ENCODE results near the gene SLCO4A1. TPM values are rescaled to one million over a fixed set of nuclear protein-coding genes. Genes with fewer than 3 reads are reported as not detected.
"Not testable (repeated sequence)": the region's sequence is repeated elsewhere in the genome, so short reads cannot be mapped to it uniquely, and the experiment has no call there.

Gene SLCO4A1
- polyA plus RNA-seq, 1 donor = 0.30 TPM

DNA sequence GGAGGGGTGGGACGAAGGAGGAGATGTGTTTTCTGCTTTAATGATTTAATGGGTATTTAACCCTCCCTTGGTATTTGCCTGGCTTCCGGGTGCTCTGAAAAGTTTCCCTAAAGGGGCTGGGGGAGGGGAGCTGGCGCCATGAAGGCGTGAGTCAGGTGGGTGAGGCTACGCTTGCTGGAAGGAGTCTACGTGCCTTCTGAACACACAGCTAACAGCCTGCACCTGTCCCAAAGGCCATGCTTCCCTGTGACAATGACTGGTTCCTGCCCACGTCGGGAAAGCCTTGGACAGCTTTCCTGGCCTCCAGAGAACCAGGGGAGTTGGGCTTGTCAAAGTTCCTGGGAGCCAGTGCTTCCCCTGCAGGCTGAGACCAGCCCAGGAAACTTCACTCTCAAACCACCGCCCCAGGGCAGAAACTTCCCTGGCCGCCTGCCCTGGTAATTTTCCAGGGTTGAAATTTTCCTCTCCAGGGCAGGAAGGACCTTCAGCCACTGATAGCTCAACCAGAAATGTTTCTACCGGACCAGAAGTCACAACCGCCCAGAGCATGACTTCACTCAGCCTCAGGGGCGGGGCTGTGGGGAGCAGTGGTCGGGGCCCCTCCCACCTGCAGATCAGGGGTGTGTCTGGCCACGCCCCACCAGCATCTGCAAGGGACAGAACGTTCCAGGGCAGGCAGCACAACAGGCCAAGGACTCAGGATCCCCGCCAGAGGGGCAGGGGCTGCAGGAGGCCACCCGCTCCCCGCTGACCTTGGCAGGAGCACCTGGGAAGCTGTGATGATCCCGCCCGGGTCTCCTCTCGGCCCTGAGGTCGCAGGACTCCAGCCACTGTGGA lies 18.6 kb upstream of the SLCO4A1 start:
- peak; percentile 29 for DNase-seq (ENCODE audit: low read depth)

DNA sequence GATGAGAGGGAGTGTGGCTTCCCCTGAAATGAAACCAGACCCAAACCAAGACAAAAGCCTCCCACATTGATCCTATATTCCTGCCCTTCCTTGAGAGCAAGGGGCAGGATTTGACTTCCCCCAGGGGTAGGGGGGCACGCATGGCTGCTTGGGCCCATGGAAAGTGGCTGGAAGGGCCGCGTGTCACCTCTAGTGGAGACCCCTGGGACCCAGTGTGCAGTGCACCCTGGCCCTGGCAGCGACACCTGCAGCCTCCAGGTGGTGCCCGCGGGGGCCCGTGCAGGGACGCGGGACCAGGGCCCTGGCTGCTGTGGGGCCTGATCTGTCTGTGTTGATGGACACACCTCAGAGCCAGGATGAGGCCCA lies 18.0 kb upstream of the SLCO4A1 start:
- no peak for DNase-seq (ENCODE audit: low read depth)

DNA sequence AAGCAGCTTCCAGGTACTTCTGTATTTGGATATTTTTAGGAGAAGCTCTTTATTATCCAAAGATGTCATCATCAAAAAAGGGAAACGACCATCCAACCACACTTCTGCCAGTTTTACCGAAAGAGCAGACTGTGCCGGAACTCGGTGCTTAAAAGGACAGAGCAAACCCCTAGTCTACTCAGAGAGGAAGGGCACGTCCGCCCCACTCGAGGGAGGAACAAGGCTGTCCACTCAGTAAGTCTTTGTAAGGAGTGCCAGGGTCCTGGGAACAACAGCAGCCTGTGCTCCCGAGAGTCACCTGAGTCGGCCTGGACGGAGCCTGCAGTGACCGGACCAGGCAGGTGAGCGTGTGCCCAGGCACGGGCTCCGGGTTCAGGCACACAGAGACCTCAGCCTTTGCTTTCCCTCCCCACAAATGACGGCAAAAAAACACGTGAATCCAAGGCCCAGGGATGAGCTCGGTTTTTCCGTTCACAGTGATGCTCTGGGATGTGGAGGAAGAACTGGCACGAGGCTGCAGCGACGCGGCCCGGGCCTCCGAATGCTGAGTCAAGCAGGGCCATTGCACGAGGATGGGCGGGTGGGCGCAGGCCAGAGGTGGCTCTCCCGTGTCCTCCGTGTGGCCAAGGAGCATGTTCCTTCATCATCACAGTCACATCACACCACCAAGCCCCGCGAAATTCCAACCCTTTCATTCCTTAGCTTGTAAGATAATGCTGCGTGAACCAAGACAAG lies 17.4 kb upstream of the SLCO4A1 start:
- no peak for DNase-seq (ENCODE audit: low read depth)

DNA sequence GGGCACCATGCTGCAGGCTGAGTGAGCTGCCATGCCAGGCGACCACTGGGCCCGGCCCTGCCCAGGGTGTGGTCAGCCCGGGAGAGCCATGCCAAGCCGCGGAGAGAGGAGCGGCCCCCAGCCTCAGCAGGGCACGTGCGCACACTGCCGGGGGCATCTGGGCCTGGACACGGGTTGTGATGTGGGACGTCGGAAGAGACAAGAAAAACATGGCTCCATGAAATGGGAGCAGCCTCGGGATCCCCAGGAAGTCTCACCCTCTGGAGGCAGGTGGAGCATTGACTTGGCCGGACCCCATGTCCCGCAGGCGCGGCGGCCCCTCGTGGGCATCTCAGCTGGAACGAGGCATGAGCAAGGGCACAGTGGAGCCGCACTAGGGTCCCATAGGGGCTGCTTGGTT lies 16.8 kb upstream of the SLCO4A1 start:
- no peak for DNase-seq (ENCODE audit: low read depth)

DNA sequence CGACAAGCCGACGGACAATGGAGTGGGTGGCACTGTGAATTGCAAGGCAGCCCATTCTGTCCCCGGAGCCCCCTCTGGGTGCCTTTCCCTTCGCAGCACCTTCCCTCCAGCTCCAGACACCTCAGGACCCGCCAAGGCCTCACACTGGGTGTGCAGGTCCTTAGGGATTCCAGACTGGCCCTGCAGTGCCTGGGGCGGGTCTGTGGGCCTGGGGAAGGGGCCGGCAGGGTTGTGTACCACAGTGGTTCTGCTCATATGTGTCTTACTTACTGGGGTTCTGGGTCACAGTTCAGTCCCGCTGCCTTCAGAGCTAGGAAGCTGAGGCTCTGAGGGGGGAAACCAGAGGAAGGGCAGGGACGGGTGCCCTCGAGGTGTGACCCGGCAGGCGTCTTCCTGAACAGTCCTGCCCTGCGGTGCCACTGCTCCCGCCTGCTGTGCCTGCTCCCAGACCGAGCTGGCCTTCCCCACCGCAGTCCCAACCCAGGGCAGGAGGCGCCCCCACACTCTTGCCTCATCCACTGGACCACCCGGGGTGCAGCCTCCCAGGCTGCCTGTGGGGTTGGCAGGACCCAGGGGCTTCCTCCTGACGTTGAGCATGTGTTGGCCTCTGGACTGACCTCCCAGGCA lies 16.3 kb upstream of the SLCO4A1 start:
- no peak for DNase-seq (ENCODE audit: low read depth)

DNA sequence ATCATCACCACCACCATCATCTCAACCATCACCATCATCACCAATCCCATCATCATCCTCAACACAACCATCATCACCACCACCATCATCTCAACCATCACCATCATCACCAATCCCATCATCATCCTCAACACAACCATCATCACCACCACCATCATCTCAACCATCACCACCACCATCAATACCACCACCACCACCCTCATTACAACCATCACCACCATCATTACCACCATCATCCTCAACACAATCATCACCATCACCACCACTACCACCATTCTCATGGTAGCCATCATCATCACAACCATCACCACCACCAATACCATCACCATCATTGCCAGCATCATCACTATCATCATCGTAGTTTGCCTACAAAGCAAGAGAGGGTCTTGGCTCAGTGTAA lies 14.9 kb upstream of the SLCO4A1 start:
- DNase-seq (ENCODE audit: low read depth) = not testable (repeated sequence)

DNA sequence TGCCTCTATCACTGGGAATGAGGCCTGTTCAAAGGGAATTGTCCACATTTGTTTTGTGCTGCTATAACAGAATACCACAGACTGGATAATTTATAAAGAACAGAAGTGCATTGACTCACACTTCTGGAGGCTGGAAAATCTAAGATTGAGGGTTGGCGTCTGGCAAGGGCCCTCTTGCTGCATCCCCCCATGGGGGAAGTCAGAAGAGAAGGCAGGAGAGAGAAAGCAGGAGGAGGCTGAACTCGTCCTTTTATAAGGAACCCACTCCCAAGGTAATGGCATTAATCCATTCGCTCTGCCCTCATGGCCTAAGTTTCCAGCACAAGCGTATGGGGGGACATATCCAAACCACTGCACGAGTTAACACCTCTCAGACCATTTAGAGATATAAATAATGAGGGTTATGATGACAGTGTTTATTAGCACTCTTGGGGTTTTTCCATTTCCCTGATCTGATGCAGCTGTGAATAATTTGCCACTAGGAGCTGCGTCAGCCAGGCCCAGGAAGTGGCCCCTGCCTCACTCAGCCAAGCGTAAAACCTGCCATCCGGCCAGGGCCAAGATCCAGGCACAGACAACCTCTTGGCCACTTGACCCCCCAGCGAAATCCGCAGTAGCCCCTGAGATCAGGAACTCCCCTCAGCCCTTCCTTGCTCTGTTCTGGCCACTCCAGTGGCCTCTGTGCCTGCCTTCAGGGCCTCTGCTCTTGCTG lies 14.2 kb upstream of the SLCO4A1 start:
- DNase-seq (ENCODE audit: low read depth) = no peak

DNA sequence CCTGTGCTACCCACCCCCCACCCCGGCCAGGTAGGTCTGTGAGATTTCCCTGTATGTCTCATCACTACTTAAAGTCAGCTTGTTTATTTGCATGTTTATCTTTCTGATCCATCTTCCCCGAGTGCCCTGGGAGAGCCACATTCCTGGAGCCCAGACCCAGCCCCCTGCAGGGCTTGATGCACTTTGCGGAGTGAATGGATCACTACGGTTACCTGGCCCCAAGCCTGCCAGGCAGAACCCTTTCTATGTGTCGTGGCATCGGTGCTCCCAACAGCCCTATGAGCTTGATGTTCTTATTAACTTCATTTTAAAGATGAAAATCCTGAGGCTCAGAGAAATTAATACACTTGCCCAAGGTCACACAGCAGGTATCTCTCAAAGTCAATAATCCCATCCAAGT lies 13.6 kb upstream of the SLCO4A1 start:
- no peak for DNase-seq (ENCODE audit: low read depth)

DNA sequence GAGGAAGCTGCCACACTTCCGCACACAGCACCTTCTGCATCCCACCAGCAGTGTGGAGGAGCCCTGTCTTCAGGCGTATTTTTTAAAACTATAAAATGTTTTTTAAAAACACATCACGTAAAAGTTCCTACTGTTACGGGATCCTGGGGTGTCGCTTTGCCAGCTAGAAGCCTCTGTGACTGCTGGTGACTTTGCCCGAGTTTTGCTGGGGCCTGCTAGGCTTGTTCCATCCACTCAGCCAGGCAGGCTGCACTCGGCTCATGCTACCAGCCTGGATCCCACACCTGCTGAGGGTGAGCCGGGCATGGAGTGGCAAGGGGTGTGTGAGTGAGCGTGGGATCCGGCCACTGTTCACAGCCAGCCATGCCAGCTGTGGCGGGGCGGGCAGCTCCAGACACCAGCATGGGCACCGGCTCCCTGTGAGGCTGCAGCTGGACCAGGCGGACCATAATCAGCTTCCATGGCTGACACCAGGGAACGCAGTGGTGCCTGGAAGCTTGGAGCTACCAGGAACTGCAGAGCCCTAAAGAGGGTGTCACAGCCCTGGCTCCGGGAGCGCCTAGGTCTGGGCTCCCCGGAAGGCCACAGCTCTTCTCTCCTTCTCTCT lies 12.3 kb upstream of the SLCO4A1 start:
- DNase-seq (ENCODE audit: low read depth) = no peak

DNA sequence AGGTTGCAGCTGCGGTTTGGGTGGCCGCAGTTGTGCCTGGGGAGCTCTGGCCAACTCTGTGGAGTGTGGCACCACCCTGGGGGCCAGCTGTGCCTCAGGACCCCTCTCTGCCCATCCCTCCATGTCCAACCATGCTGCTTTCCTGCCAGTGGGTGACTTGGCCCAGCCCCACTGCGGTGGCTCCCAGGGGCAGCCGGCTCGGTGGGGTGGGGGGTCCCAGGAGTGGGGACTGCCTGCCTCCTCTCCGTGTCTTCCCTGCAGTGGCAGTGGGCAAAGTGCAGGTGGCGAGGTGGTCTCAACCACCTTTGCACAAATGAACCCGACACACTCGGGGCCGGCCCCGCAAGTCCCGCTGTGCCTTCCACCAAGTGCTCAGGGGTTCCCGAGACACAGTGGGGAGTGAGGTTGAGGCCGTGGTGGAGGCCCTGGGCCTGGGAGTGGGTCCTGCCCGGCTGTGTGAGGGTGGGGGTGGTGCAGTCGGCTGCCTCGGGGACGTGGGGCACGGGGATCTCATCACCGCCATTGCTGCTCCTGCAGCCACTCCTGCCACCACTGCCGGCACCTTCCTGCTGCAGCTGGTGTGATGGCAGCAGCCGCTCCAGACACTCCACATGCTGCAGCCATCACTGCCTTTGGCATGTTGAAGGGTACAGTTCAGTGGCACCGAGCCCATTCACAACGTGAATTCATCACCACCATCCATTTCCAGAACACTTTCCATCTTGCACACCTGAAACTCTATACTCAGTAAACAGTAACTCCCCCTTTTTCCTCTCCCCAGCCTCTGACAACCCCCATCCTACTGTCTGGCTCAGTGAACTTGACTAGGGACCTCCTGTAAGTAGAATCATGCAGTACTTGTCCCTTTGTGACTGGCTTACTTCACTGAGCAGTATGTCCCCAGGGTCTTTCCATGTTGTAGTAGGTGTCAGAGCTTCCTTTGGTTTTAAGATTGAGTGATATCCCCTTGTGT lies 10.7 kb upstream of the SLCO4A1 start:
- DNase-seq (ENCODE audit: low read depth) = no peak

DNA sequence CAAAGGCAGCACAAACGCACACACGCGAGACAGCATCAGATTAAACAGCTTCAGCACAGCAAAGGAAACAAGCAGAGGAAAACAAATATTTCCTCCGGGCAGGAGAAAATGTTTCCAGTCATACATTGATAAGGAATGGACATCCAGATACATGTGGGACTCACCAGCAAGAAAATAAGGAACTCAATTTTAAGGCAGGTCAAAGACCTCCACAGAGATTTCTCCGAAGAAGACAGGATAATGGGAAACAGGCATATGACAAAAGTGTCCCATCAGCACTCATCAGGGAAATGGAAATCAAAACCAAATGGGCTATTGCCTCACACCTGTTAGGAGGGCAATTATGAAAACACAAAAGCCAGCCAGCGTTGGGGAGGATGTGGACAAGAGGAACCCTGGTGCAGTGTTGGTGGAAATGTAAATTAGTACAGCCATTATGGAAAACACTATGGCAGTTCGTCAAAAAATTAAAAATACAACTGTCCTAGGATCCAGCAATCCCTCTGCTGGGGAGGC lies 9.7 kb upstream of the SLCO4A1 start:
- no peak for DNase-seq (ENCODE audit: low read depth)

DNA sequence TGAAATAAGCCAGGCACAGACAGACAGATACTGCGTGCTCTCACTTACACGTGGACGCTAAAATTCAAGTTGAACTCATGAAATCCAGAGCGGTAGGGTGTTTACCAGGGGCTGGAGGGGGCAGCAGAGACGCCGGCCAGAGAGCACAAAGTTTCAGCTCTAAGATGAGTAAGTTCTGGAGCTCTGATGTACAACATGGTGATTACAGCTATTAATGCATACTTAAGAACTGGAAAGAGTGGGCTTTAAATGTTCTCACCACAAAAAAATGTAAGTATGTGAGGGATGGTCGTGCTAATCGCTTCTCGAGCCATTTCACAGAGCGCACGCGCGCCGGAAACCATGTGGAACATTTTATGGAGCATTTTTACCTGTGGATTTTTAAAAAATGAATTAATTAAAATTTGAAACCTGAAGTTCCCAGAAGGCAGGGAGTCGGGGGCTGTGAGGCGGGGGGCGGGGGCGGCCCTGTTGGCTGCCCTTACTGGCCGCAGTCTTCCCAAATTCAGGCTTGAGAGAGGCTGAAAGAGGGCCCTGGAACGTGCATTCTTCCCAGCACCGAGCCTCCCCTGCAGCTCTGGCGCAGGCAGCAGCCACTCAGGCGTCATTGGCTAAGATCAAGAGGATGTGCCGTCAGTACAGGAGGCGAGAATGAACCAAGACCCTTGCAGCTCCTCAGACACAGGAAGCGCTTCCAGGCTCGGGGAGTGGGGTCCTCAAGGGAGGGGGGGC lies 8.5 kb upstream of the SLCO4A1 start:
- no peak for DNase-seq (ENCODE audit: low read depth)

DNA sequence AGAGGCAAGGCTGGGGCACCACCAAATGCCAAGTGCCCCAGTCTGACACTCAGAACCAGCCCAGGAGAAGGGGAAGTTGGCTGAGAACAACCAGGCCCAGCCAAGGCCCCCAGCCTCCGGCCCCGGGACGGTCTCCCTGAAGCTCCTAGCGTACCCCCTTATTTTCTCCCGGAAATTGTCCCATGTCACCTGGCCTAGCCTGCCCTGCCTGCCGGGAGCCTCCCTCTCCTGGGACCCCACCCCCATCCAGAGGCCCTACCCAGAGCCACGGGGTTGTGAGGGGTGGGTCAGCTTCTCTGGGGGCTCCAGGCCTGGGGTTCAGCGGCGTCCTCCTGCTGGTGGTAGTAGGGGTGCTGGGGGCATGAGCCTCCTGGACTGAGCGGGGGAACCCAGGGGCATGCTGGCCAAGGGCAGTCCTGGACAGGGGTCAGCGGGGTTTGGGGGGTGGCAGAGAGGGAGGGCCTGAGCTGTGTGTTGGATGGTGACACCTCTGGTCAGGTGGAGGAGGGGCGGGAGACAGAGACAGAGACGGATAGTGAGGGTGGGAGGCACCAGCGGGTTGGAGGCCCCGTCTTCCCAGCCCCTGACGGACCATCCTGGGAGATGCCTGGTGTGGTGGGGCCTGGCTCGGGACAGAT lies 7.9 kb upstream of the SLCO4A1 start:
- DNase-seq (ENCODE audit: low read depth) = no peak

DNA sequence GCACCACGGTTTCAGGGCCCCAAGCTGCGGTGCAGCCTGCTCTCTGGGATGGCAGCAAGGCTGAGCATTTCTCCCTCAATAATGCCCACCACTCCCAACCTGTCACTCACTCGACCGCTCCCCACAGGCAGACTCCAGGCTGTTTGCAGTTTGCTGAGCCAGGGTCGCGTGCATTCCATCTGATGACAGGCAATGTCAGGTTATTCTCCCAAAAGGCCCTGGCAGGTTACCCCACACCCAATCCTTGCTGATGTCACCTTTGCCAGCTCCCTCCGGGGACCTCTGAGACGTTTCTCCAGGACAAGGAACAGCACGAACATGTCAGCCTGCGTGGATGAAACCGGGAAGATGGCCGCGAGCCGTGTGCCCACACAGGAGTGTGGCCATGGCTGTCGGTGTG lies 7.1 kb upstream of the SLCO4A1 start:
- DNase-seq (ENCODE audit: low read depth) = no peak

DNA sequence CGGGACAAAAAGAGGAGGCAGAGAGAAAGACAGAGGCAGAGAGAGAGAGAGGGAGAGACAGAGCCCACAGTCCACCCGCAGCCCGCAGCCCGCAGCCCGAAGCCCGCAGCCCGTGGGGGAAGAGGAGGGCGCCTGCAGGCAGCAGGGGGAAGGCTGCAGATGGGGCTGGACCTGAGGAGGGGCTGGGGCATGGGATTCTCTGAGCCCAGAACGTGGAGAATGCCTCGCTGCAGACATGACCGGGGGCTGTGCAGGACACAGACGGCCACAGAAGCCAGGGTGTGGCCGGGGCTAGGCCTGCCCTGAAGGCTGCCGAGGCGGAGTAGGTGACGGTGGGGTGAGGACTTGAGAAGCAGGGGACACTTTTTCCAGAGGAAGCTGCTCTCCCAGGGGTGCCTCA lies 6.5 kb upstream of the SLCO4A1 start:
- DNase-seq (ENCODE audit: low read depth) = no peak

DNA sequence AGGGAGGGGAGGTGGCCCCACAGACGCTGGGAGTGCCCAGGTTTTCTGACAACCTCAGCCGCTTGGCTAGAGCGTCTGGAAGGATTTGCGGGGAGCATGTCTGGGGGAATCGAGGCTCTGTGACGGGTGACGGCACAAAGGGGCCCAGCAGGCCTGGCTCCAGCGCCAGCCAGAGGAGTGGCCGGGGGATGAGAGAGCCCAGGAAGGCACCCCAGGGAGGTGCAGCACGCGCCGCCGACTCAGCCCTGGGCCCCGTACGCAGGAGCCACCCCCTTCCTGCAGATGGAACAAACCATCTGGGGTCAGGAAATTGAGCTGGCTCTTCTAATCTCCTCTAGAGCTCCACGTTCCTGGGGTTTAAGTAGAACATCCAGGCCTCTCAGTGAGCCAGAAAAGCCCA lies 5.9 kb upstream of the SLCO4A1 start:
- DNase-seq (ENCODE audit: low read depth) = no peak

DNA sequence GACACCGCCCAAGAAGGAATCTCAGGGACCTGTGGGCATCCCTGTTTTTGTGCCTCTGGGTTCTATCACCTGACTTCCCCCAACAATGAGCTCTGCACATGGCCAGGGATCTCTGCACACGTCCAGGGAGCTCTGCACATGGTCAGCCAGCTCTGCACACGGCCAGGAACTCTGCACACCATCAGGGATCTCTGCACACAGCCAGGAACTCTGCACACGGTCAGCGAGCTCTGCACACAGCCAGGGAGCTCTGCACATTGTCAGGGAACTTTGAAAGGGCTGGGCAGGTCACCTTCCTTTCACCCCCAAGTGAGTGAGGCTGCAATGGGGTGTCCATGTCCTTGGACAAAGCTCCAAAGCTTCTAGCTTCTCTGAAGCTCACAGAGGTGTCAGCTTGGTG lies 5.2 kb upstream of the SLCO4A1 start:
- no peak for DNase-seq (ENCODE audit: low read depth)

DNA sequence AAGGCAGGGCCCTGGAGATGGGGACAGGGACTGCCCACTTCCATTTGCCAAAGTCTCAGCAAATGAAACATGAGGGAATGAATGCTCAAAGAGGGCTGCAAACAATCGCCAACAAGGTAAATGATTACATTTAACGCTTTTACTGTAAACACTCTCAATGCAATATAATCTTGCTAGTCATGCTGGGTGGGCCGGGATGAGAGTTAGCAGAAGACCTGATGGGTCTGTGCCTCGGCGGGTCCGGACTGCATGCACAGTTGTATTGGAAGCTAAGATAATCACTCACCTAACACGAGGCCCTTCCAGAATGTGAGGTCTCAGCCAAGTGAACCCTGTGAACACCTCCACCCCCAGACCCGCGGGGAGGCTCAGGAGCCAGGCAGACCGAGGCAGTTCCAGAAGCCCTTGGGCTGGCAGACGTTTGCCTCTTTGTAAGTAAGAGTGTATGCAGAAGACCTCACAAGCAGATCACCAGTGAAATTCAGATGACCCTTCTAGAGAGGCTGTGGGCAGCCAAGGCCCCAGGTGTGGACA lies 4.7 kb upstream of the SLCO4A1 start:
- DNase-seq (ENCODE audit: low read depth) = no peak

DNA sequence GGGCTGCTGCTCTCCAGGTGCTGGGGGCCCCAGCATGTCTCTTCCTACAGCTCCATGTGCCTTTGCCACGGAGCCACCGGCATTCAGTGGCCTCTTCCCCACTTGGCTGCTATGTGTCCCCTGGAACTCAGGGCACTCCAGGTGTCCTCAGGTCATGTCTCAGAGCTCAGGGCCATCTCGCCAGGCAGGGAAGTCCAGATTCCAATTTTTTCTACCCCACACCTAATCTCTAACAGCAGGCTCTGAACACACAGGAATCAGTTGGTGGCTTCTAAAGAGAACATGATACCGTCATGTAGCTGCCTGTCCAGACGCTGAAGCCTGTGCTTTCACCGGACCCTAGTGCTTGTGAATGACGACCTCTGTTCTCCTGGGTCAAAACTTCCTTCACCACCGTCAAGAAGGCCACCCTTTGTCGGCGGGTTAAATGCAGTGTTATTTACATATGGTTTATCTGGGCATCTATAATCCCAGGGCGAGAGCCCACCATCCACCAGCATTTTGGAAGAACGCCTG lies 4.2 kb upstream of the SLCO4A1 start:
- no peak for DNase-seq (ENCODE audit: low read depth)
